Measurements from ENCODE around the gene RRP9.

RRP9 gene

DNA sequence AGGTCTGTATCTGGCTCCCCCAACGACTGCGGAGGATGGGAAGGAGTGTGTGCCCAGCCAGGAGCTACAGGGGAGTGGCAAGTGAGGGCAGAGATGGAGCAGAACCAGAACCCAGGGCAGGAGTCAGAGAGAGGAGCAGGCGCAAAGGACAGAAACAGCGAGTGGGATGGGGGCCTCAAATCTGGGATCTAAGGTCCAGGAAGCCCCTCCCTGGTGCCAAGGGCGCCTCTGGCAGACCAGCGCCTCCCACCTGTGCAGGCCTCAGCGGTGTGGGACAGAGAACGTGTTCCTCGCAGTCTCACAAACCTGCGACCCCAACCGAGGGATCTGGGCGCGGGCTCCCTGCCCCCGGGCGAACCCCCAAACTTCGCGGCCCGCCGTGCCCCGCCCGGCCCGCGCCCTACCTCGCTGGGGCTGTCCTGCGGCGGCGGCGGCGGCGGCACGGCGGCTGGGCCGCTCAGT lies 25.2 kb upstream of the RRP9 start:
- Mint-ChIP-seq H3K4me3 (peak overlapping the region; percentile 86), H3K27me3 (no peaks in the 10 kb centered on the region), H3K9me3 (no peaks in the 10 kb centered on the region), H3K4me1 (peaks cover 22% of the 10 kb centered on the region), H3K36me3 (no peaks in the 10 kb centered on the region), H3K27ac (peak overlapping the region; percentile 50)
- DNase-seq (ENCODE audit: low spot score in 2 of 2) (peak in 1 of 2 donors; percentile 44), ATAC-seq (ENCODE audit: low read depth) (peak; percentile 79)

DNA sequence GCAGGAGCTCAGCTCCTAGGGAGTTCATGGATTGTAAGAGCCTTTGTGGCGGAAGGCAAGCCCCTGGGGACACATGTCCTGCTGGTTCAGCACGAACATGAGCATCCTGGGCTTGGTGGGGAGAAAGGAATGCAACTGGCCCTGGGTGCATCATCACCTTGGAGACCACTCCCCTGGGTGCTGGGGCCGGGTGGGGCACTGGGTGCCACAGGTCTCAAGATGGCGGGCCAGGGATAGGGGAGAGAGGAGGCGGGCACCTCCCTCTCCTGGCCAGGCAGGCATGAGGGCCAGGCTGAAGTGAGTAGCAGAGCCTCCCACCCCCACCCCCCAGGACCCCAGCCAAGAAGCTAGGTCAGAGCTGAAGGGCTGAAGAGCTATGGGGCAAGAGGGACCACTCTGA lies 24.8 kb upstream of the RRP9 start:
- Mint-ChIP-seq H3K36me3 (no peaks in the 10 kb centered on the region), H3K9me3 (no peaks in the 10 kb centered on the region), H3K27me3 (no peaks in the 10 kb centered on the region), H3K4me3 (peak overlapping the region; percentile 86), H3K4me1 (peaks cover 22% of the 10 kb centered on the region), H3K27ac (peak overlapping the region; percentile 50)
- DNase-seq (ENCODE audit: low spot score in 2 of 2): no peak
- no peak for ATAC-seq (ENCODE audit: low read depth)

DNA sequence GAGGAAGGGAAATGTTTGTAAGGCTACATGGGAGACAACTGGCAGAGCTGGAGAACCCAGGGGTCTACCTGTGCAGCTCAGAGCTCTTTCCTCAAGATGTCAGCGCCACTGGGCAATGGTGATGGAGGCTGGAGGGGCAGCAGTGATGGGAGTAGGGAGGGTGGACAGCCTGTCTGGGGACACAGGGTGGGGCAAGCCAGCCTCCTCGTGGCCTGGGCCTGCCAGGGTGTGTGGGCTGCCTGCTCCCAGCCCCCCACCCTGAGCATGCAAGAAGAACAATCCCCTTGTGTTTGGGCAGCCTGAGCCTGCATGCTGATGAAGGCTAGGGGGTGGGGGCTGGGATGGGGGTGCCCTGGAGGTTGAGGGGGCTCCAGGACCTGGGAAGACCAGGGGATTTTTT lies 24.3 kb upstream of the RRP9 start:
- no peaks in the 10 kb centered on the region for H3K36me3 Mint-ChIP-seq
- ATAC-seq (ENCODE audit: low read depth) (no peak), DNase-seq (ENCODE audit: low spot score in 2 of 2) (no peak)
- H3K9me3 Mint-ChIP-seq: no peaks in the 10 kb centered on the region
- H3K27me3 Mint-ChIP-seq: no peaks in the 10 kb centered on the region
- H3K27ac Mint-ChIP-seq: peak overlapping the region; percentile 50
- peak overlapping the region; percentile 86 for H3K4me3 Mint-ChIP-seq
- peaks cover 22% of the 10 kb centered on the region for H3K4me1 Mint-ChIP-seq

DNA sequence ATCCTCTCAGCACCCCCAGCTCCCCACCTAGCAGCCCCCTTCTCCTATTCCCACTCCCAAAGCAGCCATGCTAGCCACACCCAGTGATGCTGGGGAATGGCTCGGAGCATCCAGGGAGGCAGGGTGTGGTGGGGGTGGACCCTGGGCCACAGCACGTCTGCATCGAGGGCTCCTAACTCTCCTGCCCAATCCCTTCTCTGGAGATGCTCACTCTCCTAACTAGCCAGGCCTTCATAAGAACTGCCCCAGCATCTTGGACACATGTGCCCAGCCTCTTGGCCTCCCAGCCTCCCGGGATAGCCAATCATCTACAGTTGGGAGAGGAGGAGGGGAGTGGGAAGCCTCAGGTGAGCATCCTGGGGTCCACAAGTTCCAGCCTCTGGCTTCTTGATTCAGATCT lies 22.8 kb upstream of the RRP9 start:
- Mint-ChIP-seq H3K4me1 (peaks cover 22% of the 10 kb centered on the region), H3K36me3 (no peaks in the 10 kb centered on the region), H3K4me3 (no peak overlapping the region), H3K27me3 (no peaks in the 10 kb centered on the region), H3K9me3 (no peaks in the 10 kb centered on the region), H3K27ac (no peak overlapping the region)
- ATAC-seq (ENCODE audit: low read depth) (no peak), DNase-seq (ENCODE audit: low spot score in 2 of 2) (no peak)

DNA sequence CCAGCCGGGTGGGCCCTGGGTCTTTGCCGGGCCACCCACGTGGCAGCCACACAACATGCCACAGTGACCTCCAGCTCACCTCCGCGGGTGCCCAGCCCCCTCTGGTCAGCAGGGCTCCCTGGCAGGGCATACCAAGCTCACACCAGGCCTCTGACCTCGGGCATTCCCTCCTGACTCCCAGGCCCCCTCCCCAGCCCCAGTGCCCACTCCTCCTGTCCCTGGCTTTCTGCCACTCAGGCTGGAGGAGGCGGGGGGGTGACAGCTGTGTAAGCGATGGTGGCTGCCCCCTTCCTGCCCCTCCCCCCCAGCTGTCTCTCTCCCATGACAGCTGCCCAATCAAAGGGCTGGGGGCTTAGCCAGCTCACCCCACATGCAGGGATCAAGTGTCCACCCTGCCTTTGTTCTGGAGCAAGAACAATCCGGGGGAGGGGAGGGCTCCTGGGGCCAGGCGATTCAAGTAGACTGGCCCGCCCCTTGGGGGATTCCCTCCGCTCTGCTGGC lies 22.3 kb upstream of the RRP9 start:
- DNase-seq (ENCODE audit: low spot score in 2 of 2) (no peak), ATAC-seq (ENCODE audit: low read depth) (no peak)
- H3K9me3 Mint-ChIP-seq: no peaks in the 10 kb centered on the region
- H3K36me3 Mint-ChIP-seq: peaks cover 2% of the 10 kb centered on the region
- no peak overlapping the region for H3K27ac Mint-ChIP-seq
- H3K27me3 Mint-ChIP-seq: no peaks in the 10 kb centered on the region
- H3K4me3 Mint-ChIP-seq: no peak overlapping the region
- peaks cover 20% of the 10 kb centered on the region for H3K4me1 Mint-ChIP-seq

DNA sequence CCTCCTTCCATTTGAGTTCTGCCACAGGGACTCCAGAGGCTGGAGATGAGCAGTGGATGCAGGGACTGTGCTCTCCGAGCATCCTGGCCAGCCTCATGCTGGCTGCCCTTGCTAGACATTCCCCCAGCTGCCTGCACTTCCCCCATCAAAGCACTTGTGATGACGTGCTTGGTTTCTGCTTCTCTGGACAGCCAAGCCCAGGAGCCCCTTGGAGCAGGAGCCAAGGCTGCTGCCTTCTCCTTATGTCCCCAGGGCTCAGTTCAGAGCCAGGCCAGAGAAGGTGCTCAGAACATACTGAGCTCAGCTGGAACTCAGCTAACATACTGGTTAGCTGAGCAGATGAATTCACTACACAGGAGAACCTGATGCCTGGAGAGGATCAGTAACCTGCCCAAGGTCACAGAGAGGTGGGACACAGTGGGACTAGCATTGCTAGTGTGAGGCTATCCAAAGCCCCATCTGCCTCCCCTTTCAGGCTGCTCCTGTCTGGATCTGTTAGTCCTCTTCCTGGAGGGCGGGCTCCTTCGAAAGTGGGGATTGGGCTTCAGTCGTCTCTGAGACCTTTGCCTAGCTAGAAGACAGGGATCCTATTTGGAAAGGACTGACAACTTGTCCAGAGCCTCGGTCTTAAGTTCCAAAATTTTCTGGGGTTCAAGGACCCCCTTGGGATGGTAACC lies 21.3 kb upstream of the RRP9 start:
- no peaks in the 10 kb centered on the region for H3K27me3 Mint-ChIP-seq
- H3K9me3 Mint-ChIP-seq: no peaks in the 10 kb centered on the region
- DNase-seq (ENCODE audit: low spot score in 2 of 2): no peak
- H3K36me3 Mint-ChIP-seq: peaks cover 5% of the 10 kb centered on the region
- no peak overlapping the region for H3K27ac Mint-ChIP-seq
- peaks cover 16% of the 10 kb centered on the region for H3K4me1 Mint-ChIP-seq
- no peak for ATAC-seq (ENCODE audit: low read depth)
- H3K4me3 Mint-ChIP-seq: no peak overlapping the region

DNA sequence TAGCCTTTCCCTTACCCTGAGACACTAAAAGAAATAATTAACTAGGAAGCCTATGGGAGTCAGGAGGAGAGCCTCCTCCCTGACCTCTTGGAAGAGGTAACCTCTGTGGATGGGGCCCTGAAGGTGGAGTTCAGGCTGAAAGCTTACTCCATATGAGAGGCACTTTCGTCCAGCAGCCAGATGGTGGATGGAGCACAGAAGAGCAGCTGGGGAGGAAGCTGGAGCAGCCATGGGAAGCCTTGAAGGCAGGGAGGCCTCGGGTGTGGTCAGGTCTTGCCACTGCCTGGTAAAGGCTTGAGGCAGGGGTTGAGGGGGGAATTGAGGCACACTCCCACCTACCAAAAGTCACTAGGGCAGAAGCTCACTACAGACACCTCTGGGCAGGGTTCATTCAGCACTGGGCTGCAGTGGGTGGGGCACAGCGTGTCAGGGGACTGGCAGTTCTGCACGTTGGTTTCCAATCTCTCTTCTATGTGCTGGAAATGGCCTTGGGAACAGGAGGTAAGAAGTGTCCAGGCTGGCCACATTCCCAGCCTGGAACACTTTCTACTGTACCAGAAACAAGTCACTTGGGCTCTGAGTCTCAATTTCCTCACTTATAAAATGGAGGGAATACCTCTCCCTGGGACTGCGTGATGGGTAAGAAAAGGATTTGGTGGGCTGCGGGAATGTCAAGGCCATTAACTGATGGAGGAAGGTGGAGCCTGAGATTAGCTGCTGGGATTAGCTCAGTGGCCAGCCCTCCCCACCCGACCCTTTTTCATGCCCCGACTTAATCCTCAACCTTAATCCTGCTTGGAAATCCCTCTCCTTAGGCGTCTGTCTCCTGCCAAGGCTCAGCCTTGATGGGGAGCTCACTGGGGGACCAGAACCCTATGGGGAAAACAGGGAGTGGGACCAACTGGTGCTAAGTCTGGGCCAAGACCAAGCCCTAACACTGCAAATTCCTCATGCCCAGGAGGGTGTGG lies 20.2 kb upstream of the RRP9 start:
- no peaks in the 10 kb centered on the region for H3K27me3 Mint-ChIP-seq
- peaks cover 13% of the 10 kb centered on the region for H3K4me1 Mint-ChIP-seq
- peaks cover 6% of the 10 kb centered on the region for H3K36me3 Mint-ChIP-seq
- no peak overlapping the region for H3K4me3 Mint-ChIP-seq
- DNase-seq (ENCODE audit: low spot score in 2 of 2): no peak
- no peak overlapping the region for H3K27ac Mint-ChIP-seq
- no peaks in the 10 kb centered on the region for H3K9me3 Mint-ChIP-seq
- ATAC-seq (ENCODE audit: low read depth): no peak

DNA sequence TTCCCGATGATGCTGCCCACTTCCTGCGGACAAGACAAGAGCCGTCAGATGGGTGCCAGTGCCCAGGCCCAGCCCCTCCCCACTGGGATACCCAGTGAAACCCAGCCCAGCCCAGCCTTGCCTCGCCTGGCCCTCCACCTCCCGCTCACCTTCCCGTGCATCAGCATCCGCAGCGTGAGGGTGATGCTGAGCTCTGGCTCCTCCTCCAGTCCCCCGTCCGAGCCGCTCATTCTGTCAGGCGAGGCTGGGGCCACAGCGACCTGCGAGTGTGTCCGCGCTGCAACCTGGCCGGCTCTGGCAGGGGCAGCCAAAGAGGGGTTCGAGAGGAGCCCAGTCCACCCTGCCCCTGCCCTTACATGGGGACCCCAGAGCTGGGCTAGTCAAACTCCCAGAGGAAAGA lies 19.3 kb upstream of the RRP9 start:
- H3K27me3 Mint-ChIP-seq: no peaks in the 10 kb centered on the region
- no peaks in the 10 kb centered on the region for H3K9me3 Mint-ChIP-seq
- H3K4me3 Mint-ChIP-seq: no peak overlapping the region
- H3K4me1 Mint-ChIP-seq: peaks cover 8% of the 10 kb centered on the region
- peaks cover 6% of the 10 kb centered on the region for H3K36me3 Mint-ChIP-seq
- H3K27ac Mint-ChIP-seq: no peak overlapping the region
- DNase-seq (ENCODE audit: low spot score in 2 of 2) (no peak), ATAC-seq (ENCODE audit: low read depth) (no peak)

DNA sequence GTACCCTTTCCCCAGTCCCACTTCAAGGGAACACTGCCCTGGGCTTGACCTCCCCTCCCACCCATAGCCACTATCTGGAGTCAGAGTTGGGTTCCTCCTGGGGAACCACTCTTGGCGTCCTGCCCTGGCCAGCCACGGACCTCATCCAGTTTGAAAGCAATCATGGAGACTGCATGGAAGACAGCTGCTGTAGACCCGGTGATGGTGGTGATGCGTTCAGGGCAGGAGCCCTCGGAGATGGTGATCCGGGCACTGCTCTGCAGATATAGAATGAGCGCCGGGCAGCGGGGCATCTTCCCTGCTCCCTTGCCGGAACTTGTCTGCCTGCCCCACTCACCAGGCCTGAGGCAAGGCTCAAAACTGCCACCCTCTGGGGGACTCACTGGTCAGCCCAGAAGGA lies 18.7 kb upstream of the RRP9 start:
- H3K4me3 Mint-ChIP-seq: no peak overlapping the region

DNA sequence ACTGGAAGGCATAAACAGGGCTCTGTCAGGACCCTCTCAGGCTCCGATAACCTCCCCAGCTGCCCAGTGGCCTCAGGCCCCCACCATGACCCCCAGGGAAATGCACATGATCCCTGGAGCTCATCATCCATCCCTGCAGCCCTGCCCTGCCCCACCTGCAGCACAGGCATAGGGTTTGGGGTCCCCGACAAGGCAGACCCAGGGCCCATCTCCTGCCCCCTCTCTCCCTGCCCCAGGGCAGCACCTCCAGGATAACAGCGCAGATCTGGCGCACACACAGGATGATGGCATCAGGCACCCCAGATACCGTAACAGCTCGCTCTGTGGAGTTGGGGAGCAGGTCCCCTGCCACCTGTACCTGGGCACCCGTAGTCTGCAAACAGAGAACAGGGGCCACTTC lies 17.9 kb upstream of the RRP9 start:
- no peak overlapping the region for H3K27ac Mint-ChIP-seq
- no peak for DNase-seq (ENCODE audit: low spot score in 2 of 2)
- H3K9me3 Mint-ChIP-seq: no peaks in the 10 kb centered on the region
- no peak for ATAC-seq (ENCODE audit: low read depth)
- peaks cover 6% of the 10 kb centered on the region for H3K36me3 Mint-ChIP-seq
- peaks cover 1% of the 10 kb centered on the region for H3K27me3 Mint-ChIP-seq
- H3K4me1 Mint-ChIP-seq: peaks cover 2% of the 10 kb centered on the region
- H3K4me3 Mint-ChIP-seq: no peak overlapping the region

More for the DNA sequence above, 18.7 kb upstream of the RRP9 start:
- H3K27me3 Mint-ChIP-seq: no peaks in the 10 kb centered on the region
- ATAC-seq (ENCODE audit: low read depth) (no peak), DNase-seq (ENCODE audit: low spot score in 2 of 2) (no peak)
- peaks cover 5% of the 10 kb centered on the region for H3K4me1 Mint-ChIP-seq
- no peak overlapping the region for H3K27ac Mint-ChIP-seq
- no peaks in the 10 kb centered on the region for H3K9me3 Mint-ChIP-seq
- peaks cover 6% of the 10 kb centered on the region for H3K36me3 Mint-ChIP-seq

DNA sequence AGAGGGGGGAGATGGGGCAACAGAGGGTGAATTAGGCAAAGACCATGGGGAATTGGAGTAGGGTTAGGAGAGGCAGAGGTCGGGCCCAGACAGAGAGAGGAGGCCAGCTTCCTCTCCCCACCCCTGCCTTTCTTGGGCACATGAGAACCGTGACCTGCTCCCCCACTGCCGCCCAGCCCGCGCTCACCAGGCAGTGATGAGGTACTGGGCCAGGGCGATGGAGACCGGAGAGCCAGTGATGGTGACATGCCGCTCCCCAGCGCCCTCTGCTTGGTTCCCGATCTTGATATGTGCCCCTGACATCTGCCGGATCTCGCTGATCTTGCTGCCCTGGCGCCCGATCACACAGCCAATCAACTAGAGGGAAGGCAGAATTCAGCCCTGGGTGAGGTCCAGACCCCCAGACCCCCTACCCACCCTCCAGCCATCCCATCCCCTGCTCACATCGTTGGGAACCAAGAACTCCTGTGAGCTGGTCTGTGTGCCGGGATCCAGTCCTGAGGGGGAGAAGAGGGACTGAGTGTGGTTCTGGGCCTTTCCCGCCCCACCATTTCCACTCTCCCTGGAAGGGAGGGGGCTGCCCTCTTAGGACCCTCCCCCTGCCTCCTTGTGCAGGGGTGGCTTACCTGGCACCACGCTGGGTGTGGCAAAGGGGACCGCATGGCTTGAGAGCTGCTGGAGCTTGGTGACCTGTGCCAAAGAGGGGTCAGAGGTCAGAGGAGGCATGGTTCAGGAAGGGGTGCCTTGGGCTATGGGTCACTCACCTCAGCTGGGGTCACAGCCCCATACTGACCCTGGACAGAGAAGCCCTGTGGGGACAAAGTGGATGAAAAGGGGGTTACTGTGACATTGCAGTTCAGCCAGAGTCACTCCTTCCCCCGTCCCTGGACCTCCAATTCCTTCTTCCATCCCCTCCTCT lies 17.2 kb upstream of the RRP9 start:
- DNase-seq (ENCODE audit: low spot score in 2 of 2) (no peak), ATAC-seq (ENCODE audit: low read depth) (no peak)
- Mint-ChIP-seq H3K4me3 (no peak overlapping the region), H3K36me3 (peaks cover 6% of the 10 kb centered on the region), H3K9me3 (no peaks in the 10 kb centered on the region), H3K4me1 (peaks cover 4% of the 10 kb centered on the region), H3K27me3 (peaks cover 4% of the 10 kb centered on the region), H3K27ac (no peak overlapping the region)

DNA sequence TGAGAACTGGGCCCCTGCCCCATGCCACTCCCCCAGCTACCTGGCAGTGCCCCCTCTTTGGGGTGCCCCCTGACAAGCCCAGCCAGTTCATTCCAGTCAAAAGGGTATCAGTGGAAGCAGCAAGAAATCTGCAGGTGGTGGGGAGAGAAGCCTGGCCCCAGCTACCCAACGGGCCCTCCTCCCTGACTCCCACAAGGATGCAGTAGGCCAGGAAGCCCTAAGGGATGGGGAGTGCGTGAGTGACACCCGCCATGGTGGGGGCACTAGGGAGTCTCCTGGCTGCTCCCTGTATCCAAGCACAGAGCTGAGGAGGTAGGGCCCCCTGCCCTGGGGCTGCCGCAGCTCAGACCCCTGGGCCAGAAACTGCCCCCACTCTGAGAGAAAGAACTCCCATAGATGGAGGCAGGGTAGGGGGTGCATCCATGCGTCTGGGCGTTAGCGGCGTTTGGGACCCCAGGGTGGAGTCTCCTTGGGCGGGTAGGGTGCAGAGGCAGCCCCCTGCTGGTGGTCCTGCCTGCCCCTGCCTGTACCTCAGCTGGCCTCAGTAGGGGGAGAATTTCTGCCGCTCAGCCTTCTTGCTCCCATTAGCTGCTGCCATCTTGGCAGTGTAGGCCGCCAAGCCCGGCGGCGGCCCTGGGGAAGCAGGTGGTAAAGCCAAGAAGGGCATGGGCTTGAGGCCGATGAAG lies 16.0 kb upstream of the RRP9 start:
- peaks cover 9% of the 10 kb centered on the region for H3K27me3 Mint-ChIP-seq
- no peak overlapping the region for H3K27ac Mint-ChIP-seq
- ATAC-seq (ENCODE audit: low read depth) (no peak), DNase-seq (ENCODE audit: low spot score in 2 of 2) (no peak)
- peaks cover 6% of the 10 kb centered on the region for H3K36me3 Mint-ChIP-seq
- no peaks in the 10 kb centered on the region for H3K9me3 Mint-ChIP-seq
- H3K4me3 Mint-ChIP-seq: peak overlapping the region; percentile 19
- H3K4me1 Mint-ChIP-seq: peaks cover 5% of the 10 kb centered on the region
